ENCODE results near the gene TRIO. TPM values are rescaled to one million over a fixed set of nuclear protein-coding genes. Genes with fewer than 3 reads are reported as not detected.

Gene TRIO
- polyA plus RNA-seq, 3 donors = 83.4 to 102 (median 96.1) TPM

DNA sequence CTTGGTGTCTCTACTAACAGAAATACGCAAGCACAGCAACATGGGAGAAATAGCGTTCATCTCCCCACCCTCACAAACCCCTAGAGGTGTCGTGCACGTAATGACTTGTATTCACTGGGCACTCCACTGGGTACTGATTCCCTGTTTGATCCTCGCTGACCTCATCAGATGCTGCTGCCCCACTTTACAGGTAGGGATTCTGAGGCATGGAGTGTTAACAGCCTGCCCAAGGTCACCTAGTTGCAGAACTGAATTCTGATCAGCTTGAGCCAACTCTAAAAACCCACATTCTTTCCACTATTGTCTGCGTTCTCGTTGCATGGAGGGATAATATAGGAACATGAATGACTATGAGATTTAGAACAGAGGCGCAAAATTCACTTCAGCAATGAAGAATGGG is 96.3 kb downstream of the TRIO start:
- no peak for DNase-seq (ENCODE audit: low read depth in 3 of 3, low spot score in 2 of 3)

DNA sequence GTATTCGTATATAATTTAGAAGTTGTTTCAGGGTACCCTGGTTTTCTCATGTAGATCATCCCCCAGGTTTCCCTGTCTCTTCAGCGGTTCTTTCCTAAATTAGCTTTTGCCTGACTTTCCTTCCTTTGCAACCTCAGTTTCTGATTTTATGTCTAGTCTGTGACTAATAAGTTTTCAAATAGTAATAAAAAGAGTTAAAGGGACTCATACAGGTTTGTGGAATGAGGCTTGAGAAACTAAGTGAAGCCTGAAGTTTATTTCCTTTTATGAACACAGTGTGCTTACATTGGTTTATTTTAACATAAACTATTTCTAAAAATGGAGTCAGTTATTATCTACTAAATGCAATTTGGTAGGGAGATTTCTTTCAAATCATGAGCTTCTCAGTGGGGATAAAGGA is 96.8 kb downstream of the TRIO start:
- no peak for DNase-seq (ENCODE audit: low read depth in 3 of 3, low spot score in 2 of 3)

- no peak for DNase-seq (ENCODE audit: low read depth in 3 of 3, low spot score in 2 of 3)
Observed at GRCh38 chr5:14240359-14240758, 97.2 kb downstream of the TRIO start.

DNA sequence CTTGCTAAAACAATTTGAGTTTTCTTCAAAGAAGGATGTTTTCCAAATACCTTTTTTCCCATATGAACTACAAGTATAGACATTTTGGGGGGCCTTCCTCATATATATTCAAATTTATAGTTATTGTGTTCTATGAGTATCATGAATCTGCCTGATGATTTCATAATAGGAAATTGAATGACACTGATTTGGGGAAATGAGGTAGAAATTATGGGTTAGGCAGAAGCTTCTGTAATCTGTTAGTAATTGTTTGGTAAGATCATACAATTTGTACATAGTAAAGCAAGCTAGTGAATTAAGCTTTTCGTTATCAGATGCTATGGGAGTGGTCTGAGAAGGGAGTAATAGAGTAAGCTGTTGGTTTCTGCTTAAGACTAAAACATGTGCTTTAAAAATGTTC is 98.0 kb downstream of the TRIO start:
- no peak for DNase-seq (ENCODE audit: low read depth in 3 of 3, low spot score in 2 of 3)

DNA sequence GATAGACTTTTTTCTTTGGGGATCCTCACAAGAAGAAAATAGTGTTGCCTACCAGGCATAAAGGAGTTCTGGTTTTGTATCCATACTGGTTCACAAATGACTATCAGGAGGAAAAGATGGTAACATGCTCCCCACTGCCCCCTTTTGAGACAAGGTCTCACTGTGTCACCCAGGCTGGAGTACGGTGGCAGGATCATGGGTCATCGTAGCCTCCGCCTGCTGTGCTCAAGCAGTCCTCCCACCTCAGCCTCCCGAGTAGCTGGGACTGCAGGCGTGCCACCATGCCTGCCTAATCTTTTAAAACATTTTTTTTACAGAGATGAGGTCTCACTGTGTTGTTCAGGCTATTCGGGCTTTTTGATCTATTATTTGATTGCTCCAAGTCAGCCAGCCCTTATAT is 99.3 kb downstream of the TRIO start:
- no peak for DNase-seq (ENCODE audit: low read depth in 3 of 3, low spot score in 2 of 3)

GRCh38 chr5:14242871-14243383 is 99.8 kb downstream of the TRIO start:
- no peak for DNase-seq (ENCODE audit: low read depth in 3 of 3, low spot score in 2 of 3)

GRCh38 chr5:14243766-14244165 is 100.6 kb downstream of the TRIO start:
- DNase-seq (ENCODE audit: low read depth in 3 of 3, low spot score in 2 of 3) = no peak

DNA sequence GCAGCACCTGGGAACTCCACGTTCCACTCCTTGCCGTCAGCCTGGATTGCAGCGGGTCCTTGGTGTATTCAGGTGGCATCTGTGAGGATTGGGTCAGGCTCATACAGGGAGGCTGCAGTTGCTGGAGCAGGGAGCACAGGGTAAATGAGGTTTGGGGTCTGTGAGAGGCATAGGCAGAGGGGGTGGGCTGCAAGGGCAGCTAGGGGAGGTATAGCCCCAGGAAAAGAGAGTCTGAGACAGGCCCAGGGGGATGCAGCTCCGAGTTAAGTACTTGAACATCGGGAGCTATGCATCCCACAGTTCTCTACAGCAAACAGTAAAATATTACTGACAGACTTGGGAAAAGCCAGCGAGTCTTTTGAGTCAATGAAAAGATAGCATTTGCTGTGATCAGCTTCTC is 101.6 kb downstream of the TRIO start:
- DNase-seq (ENCODE audit: low read depth in 3 of 3, low spot score in 2 of 3) = no peak

DNA sequence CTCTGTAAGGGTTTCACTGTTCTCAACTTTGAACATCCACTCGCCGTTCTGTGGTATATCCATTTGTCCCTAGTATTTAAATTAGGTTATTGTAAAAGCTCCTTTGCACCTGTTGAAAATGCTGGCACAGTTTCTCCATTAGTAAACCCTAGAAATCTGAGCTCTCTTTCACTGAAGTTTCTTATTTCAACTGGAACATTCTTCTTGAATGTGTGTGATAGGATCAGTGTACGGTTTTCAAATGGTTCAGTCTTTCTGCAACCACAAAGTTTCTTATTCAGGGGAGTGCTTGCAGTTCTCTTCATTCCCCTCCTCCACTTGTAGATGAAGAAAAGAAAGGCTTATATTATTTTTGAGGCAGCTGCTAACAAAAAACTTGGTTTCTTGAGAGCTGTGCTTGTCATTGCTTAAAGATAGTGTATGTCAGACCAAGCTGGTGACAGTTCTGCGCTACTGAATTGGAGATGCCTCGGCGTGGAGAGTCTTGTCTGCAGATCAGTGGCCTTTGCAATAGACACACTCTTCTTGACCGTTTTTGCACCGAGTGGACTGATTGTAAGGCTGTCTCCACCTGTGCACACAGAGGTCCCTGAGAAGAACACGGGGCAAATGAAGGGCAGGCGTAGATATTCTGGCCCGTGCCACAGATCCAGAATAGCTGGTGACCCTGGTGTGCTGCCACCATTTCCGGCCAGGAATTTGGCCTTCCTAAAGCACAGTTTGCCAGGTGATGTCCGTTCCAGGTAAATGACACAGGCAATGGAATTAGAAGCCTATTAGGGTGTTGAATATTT is 102.2 kb downstream of the TRIO start:
- DNase-seq (ENCODE audit: low read depth in 3 of 3, low spot score in 2 of 3) = no peak

DNA sequence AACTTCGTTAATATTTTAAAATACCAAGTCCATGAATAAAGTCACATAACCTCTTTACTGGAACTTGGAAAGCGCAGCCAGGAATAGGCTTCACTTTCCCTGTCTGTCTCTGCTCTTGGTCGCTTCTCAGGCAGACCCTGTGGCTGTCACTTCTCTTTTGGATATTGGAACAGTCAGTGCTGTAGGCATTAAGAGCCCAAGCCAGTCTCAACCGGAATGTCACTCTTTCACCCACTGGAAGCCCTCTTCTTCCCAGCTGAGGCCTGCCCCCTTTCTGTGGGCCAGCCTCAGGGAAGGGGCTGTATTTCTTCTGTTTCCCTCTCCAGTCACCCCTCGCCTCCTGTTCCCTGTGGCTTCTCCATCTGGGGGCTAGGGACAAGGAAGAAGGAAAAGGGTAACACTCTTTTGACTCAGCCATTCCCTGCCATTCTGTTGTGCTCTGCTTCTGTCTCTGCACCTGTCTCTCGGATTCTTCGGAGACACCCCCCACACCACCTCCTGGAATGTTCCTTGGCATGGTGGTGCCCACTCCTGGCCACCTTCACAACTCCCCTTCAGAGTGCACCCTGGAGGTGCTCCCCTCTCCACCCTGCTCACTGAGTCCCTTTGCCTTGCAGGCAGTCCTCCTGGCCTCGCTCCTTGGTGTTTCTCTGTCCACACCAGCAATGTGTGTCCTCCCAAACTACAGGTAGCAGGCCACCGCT is 103.4 kb downstream of the TRIO start:
- no peak for DNase-seq (ENCODE audit: low read depth in 3 of 3, low spot score in 2 of 3)

DNA sequence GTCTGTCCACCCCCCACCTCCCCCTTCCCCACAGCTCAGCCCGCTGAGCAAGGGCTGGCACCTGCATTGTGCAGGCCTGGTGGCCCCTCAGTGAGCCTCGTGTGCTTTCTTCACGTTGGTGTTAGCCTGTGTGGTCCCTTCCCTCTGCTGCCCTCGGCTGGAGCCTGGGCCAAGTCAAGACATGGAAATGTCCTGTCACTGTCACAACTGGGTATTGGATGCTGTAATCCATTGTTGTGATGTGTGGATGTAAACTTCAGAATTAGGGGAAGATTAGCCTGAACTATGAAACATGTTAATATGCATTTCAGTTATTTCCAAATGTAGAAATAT is 103.9 kb downstream of the TRIO start:
- no peak for DNase-seq (ENCODE audit: low read depth in 3 of 3, low spot score in 2 of 3)

GRCh38 chr5:14249258-14250082 is 106.3 kb downstream of the TRIO start:
- DNase-seq (ENCODE audit: low read depth in 3 of 3, low spot score in 2 of 3) = no peak

DNA sequence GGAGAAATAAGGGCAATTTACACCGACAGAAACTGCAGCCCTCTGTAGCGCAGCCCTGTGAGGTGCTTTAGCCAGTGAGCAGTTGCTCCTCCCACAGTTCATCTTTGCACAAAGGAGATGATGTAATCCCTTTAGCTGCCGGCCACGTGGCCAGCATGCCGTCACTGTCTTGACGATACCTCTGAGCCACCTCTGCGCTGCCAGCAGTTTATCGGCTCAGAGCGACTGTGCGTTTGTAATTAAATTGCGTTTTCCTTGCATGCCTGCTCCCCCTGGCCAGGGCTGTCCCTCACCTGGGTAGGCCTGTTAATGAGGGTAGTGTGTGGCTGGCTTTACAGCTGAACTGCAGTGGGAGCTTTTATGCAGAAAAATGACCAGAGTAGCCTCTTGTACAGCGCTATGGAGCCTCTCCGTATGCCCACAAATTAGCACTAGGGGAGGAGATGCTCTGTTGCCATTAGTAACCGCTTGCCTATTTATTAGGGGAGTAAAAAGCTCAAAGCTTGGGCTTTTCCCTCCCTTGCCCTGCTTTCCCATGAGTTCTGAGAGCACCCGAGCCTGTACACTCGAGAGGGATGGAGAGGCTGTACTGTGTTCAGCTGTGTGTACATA is 107.0 kb downstream of the TRIO start:
- peak in 2 of 3 donors; percentile 72 to 78 for DNase-seq (ENCODE audit: low read depth in 3 of 3, low spot score in 2 of 3)

GRCh38 chr5:14250748-14251701 is 107.9 kb downstream of the TRIO start:
- DNase-seq (ENCODE audit: low read depth in 3 of 3, low spot score in 2 of 3) = no peak

DNA sequence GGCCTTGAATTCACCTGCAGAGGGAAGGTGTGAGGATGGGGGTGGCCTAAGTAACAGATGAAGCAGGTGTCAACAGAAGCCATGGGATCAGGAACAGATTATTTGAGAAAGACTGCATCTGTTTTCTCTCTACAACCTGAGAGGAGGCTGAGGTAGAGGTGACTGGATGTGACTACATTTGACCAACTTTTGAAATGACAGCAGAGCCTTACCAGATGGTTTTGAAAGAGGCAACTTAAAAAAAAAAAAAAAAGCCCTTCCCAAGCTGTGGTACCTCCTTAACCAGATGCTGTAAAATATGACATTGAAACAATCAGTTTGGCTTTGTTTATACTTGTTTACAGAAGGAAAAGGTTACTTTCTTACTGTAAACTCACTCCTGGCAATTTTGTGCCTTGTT is 108.6 kb downstream of the TRIO start:
- DNase-seq (ENCODE audit: low read depth in 3 of 3, low spot score in 2 of 3) = no peak

GRCh38 chr5:14252793-14253192 is 109.7 kb downstream of the TRIO start:
- no peak for DNase-seq (ENCODE audit: low read depth in 3 of 3, low spot score in 2 of 3)

DNA sequence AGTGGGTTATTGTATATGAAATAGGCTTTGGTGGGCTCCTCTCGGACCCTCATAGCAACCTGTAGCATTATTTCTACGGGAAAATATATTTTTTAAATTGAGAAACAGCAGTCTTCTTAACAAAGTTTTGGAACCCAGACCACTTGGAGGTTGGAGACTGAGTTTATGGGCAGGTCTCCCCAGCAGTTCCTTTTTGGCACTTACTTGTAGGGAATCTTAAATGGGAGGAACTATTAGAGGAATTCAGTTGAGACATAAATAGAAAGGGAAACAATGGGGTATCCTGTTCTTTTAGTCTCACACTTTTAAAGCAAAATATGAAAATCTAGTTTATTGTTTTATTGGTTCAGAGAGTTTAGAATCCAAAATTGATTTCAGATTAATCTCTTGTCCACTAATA is 111.5 kb downstream of the TRIO start:
- no peak for DNase-seq (ENCODE audit: low read depth in 3 of 3, low spot score in 2 of 3)

DNA sequence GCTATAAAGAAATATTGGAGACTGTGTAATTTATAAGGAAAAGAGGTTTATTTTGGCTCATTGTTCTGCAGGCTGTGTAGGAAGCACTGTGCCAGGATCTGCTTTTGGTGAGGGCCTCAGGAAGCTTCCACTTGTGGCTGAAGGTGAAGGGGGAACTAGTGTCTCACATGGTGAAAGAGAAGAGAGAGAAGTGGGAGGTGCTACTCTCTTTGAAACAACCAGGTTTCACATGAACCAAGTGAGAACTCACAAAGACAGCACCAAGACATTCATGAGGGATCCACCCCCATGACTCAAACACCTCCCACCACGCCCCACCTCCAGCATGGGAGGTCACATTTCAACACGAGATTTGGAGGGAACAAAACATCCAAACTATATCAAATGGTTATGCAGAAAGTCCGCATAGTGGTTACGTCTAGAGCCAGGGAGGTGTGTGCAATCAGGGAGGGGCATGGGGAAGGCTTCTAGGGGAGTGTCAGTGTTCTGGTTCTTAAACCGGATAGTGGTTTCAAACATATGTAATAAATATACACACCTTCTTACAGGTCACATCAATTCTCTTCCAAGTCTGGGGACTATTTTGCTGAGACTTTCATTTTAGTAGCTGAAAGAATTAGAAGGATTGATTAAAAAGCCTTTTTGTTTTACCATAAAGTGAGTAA is 113.0 kb downstream of the TRIO start:
- DNase-seq (ENCODE audit: low read depth in 3 of 3, low spot score in 2 of 3) = no peak

- DNase-seq (ENCODE audit: low read depth in 3 of 3, low spot score in 2 of 3) = no peak
Observed at GRCh38 chr5:14256756-14257393, 113.7 kb downstream of the TRIO start.
